ENCODE data around the gene RAP1GAP2.

RAP1GAP2 gene

DNA sequence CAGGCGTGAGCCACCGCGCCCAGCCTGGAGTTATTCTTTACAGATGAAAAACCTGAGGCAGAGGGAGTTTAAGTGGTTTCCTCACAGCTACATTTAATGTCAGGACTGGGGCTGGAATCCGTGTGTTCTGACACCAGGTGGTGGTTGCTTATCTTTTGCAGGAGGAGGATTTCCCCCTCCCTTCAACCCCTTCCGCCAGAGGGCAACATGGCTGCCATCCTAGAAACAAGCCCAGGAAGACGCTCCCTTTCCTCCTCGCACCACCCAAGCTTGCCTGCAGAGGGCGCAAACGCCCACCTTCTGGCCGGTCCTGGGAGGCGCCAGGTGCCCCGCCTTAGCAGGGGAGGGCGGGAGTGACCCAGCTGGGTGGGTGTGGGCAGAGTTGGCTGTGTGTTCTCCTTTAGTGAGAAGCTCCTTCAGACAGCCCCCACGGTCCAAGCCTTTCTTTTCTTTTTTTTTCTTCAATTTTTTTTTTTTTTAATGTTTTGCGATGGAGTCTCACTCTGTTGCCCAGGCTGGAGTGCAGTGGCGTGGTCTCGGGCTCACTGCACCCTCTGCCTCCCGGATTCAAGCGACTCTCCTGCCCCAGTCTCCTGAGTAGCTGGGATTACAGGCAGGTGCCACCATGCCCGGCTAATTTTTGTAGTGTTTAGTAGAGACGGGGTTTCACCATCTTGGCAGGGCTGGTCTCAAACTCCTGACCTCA, 9.9 kb upstream of the RAP1GAP2 start:
- DNase-seq: peak; percentile 62

DNA sequence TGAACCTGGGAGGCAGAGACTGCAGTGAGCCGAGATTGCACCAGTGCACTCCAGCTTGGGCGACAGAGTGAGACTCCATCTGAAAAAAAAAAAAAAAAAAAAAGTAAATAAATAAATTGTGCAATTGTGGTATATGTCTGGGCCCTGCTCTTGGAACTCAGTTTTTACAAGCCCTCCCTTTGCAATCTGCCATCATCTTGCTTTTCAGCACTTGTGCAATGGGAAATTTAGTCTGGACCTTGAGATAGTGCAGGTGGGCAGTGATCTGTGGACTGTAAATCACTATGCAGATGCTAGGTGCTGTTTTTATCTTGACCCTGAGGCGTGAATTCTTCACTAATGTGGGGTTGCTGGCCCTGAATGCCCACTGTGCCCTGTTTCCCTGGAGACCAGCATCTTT, 6.5 kb upstream of the RAP1GAP2 start:
- no peak for DNase-seq

DNA sequence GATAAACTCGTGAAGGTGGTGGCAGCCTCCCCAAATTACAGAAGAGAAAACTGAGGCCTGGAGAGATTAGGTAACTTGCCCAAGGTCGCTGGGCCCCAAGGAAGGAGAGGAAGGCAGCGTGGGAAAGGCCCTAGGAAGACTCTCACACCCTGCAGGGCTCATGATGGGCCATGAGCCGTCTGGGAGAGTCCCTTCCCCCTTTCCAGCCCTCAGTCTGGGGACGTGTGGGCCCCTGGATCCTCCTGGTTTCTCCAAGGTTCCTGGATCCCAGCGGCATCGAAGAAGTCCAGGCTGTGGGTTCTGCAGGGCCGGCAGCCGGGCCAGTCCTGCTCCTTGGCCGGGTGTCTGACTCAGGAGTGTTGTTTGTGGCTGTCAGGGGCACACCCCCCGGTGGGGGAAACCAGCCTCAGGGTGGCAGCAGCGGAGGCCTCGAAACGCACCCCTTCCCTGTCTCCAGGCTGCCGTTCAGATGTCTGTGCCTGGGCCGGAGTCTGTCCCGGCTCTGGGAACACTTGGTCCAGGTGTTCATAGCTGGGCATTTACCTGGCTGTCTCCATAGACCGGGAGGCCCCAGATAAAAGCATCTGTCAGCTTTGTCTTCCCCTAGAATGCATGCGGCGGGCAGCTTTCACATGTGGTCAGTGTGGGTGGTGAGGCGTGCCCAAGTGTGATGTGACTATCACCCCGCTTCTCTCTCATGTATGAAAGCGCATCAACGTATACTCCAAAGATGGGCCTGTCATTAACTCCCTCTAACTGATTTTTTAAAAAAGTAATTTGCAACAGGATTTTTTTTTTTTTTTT, 3.7 kb upstream of the RAP1GAP2 start:
- DNase-seq: no peak

DNA sequence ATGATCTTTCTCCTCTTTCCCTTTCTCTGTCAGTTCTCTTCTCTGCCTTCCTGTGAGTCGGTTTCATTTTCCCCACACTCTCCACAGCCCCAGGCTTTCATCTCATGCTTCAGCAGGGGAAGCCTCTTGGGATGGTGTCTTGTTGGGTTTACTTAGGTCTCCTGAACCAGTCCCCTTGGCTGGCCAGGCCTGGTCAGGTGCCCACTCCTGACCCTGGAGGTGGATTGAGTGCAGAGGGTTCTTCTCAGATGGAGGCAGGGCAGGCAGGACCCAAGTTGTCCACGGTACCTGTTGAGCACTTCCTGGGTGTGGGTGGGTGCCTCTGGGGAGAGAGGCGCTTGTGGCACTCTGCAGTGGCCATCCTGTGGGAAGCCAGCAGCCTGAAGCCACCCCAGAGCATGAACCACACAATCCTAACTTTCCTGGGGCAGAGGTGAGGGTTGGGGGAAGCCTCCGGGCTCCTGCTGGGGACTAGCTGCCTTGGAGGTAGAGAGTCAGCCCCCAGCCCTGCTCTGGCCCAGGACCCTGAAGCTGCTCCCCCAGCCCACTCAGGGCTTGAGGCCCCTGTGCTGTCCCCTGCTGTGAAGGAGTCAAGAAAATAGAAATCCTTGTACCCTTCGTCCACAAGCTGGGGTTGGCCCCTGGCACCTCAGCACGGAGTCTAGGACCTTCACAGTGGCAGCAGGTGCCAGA, 2.0 kb upstream of the RAP1GAP2 start:
- no peak for DNase-seq

DNA sequence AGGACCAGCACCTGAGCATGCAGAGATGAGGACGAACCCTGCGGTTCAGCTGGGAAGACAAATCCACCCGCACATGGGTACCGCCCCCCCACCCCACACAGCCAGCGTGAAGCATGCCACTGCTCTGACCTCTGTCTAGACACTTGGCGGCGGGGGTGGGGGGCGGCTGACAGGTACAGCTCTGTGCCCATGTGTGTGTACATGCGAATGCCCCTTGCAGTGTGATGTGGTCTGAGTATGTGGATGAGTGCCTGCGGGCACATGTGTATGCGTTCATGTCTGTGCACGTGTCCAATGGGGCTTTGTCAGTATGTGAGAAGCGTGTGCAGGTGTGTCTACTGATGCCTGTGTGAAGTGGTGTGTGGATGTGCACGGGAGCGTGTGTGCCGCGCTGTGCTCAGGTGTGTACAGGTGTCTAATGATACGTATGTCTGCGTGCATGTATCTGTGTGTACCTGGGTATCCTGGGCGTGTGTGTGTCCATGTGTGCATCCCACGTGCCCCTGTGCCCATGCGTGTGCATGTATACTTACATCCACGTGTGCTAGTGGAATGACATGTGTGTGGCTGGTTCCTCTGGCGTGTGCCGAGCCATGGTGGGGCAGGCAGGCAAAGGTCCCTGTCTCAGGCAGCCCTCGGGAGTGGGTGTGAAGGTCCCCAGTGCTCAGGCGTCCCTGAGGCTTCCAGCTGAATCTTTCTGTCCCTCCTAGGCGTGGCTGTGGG, 636 bp upstream of the RAP1GAP2 start:
- no peak for DNase-seq

DNA sequence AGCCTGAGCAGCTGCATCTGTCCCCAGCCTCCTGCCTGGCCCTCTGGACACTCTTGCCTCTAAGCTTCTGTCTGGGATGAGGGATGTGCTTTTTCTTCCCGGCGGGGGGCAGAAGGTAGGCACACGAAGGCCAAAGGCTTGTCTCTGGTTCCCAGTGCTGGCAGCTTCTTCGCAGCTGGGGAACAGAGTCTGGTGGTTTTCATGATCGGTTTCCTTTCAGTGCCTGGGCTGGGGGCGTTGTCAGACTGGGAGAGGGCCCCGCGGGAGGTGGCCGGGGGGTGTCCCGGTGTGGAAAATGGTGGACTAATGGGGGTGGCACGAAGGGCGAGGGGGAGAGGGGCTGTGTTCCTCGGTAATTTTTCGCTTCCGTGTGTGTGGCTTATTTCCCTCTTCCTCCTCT, 988 bp downstream of the RAP1GAP2 start:
- DNase-seq: no peak

DNA sequence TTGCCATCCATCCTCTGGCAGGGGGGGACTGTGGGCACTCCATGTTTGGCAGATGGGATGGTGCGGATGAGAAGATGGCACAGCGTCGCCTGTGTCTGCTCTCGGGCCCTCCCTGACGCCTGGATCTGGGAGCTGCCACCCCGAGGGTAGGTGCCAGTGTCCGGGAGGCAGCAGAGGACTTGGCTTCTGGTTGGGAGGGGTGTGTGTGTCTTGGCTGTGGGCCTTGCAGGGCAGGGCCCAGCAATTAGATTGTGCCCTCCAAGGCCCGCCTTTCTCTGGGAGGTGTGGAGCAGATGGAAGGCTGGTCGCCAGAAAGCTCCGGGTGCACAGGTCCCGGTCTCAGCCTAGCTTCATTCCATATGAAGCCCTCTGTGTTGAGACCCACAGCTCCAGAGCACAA, 1.4 kb downstream of the RAP1GAP2 start:
- DNase-seq: peak; percentile 6

DNA sequence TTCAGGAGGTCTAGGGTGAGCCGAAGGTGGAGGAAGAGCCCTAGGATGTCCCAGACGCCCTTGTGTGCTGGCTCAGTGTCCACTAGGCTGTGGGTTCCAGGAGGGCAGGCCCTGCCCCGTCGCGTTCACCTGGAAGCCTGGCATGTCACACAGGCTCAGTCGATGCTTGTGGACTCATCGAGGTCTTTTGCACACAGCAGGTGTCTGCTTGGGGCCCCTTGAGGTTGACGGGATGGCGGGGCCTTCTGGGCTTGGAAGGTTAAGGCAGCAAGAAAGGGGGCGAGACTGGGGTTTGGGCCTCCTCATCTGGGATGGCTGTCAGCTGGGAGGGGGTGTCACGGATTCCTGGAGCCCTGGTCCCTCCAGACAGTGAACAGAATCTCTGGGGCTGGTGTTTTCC, 1.9 kb downstream of the RAP1GAP2 start:
- no peak for DNase-seq

DNA sequence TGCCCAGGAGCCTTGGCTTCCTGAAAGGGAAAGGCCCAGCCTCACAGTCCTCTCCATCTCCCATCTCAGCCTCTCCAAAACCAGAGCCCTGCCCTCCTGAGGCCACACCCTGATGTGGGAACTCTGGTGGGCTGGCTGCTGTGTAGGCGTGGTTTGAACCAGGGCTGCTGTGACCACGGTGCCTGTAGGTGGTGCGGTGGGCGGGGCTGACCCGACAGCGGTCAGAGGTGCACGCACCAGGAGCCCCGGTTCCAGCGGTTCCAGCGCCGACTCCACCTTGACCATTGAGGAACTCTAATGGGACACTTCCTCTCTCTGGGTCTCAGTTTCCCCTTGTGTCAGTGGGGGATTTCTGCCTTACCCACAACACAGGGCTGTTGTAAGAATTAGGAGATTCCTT, 2.4 kb downstream of the RAP1GAP2 start:
- no peak for DNase-seq

DNA sequence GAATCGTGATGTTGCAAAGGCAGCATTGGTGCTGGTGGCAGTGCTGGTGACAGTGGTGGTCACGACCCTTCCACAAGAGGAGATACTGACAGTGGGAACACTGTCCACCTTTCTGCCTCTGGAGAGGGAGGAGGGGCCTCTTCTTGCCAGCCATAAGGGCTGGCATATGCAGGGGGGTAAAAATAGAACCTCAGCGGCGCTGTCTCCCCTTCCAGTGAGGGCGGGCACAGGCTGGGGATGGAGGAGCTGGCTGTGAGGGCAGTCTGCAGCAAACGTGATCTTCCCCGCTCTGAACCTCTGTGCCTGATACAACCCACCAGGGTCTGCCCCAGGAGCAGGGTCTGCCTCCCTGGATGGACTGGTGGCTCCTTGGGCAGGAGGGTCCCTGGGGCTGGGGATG, 3.4 kb downstream of the RAP1GAP2 start:
- DNase-seq: no peak

DNA sequence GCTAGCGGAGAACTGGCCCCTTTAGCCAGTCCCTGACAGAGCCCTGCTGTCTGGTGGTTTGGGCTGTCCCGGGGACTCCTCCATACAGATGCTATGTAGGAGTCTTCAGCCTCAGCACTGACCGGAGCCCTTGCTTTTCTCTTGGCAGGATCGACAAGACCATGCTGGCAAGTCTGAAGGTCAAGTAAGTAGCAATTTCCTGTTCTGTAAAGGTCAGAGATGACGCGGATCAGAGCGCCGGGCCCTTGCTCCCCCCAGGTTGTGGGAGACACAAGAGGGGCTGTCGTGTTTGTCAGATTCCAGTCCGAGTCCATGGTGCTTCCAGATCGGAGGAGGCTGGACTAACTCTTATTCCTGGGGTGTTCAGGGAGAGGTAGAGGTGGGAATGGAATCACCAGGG, 4.1 kb downstream of the RAP1GAP2 start:
- DNase-seq: no peak

DNA sequence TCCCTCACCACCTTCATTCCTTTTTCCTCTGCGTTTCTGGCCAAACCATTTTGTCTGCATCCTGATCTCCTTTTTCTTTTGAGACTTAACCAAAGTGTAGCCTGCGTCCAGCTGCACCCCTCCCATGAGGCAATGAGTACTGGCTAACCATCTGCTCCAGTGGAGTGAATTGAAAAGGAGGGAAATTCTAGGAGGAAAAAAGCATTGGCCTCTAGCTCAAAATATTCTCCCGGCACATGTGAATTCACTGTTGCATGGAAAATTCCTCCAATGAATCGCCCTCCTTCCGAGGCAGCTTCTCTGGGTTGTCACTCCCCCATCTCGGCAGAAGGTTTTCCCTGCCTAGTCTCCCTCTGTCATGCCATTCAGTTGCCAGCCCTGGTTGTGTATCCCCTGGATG, 5.6 kb downstream of the RAP1GAP2 start:
- no peak for DNase-seq

DNA sequence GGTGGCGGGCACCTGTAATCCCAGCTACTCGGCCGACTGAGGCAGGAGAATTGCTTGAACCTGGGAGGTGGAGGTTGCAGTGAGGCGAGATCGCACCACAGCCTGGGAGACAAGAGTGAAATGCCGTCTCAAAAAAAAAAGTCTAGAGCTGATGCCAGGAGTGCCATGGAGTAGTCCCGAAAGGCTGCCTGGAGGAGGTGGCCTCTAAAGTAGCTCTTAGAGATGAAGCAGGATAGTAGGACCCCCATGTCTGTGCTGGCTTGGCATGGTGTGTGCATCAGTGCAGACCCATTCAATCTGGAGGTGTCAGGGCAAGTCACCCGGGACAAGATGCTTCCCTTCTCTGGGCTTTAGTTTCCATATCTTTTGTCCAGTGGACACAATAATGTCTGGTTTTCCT, 6.3 kb downstream of the RAP1GAP2 start:
- DNase-seq: no peak

DNA sequence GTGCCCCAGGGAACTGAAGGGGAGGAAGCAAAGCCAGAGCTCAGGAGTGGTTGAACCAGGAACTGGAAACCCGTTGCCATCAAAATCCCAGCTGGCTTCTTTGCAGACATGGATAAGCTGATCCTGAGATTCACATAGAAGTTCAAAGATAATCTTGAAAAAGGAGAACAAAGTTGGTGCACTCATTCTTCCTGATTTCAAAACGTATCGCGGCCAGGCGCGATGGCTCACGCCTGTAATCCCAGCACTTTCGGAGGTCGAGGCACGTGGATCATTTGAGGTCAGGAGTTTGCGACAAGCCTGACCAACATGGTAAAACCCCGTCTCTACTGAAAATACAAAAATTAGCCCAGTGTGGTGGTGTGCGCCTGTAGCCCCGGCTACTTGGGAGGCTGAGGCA, 7.1 kb downstream of the RAP1GAP2 start:
- DNase-seq: no peak

DNA sequence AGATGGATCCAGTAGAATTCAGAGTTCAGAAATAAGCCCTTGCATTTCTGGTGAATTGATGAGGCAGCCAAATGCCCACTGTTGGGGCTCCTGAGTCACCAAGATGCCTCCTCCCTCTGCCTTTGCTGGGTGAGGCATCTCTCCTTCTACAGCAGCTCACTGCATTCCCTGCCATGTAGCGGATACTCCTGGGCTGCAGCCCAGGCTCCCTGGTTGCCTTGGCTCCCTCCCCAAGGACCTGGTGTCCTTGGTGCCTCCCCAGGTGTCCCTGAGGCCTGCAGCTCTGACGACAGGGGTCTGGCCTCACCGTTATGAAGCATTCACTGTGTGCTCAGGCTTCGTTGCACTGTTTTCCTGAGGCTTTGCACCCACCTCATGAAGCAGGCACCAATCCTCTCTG, 7.7 kb downstream of the RAP1GAP2 start:
- no peak for DNase-seq

DNA sequence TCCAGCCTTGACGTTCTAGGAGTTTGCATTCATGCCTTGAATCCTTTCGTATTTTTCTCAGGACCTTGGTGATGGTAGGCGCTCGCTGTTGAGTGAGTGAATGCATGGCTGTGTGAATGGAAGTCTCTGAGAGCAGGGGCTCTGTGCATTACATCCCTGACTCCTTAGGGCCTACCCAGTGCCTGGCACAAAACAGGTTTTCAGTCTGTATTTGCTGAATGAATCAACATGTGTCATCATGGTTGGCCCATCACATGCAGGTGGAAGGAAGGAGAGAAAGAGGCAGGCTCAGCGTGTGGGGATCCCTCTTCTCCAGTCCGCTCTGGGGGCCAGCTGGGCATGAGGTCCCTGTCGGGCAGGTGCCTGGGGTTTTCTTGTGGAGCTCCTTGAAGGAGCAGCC, 8.7 kb downstream of the RAP1GAP2 start:
- no peak for DNase-seq

DNA sequence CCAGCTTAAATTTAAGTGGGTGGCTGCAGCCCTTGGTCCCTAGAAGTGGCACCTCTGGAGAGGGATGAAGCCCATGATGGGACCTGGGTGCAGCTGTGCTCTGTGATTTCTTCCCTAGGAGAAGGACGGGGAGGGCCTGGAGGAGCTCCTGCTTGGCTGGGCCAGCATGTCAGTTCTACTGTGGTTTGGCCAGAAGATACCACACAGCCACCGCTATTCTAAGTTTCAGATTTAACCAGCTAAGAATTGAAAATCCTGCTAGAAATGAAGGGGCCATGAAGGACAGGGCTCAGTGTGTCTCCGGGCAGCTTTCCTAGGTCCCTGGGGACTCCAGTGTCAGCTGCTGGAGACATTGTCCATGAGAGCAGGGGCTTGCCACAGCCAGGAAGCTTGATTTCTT, 9.7 kb downstream of the RAP1GAP2 start:
- DNase-seq: no peak

DNA sequence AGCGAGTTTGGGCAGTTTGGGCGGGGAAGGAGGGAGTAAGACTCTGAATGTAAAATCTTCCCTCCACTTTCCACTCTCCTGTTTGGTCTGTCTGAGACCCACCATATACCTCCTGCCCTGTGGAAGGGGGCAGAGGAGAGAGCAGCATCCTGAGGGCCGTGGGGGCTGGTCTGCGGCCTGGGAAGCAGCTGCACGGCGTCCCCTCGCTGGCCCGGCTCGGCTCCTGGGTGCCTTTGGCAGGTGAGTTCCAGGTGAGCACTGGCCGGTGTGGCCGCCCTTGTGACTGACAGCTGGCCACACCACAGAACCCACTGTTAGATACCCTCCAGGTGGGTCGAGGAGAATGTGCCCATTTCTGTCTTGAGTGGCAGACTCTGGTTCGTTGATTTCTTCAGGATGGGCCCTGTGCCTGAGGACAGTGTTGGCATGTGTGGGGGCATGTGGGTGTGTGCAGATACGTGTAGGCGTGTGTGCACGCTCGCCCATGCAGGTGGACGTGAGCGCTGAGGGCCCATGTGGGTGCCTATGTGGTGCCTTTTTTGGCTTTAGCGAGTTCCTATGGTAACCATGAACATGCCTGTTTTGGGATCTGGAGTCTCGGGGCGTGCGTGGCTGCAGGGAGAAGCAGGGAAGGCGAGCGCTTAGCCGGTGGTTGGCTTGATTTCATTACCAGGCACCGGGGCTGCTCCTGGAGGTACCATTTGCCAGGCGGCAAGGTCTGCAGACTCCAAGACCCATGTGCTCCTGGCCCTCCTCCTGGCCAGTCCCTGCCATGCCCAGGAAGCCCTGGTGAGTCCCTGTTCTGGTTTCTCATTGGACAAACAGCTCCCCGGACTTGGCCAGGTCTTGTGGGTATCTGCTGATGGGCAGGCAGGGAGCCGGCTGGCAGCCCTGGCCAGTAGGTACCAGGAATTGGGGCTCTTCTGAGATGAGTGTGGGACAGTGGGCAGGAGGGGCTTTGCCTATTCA, 12.4 kb downstream of the RAP1GAP2 start:
- DNase-seq: no peak

DNA sequence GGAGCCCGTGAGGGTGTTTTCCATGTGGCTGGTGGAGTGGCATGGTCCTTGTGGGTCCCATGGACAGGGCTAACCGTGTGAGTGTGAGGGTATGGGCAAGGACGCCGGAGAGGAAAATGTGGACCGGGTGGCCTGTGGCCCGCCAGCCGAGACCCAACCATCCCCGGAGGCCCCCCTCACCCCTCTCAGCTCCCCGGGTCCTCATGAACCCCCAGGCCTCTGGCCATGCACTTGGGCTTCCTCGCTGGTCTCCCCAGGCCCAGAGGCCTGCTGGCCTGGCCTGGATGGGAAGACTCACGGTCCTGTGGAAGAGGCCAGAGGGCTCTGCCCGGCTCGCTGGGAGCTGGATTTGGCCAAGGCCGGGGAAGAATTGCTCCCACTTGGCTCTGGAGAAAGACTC, 13.1 kb downstream of the RAP1GAP2 start:
- DNase-seq: no peak

DNA sequence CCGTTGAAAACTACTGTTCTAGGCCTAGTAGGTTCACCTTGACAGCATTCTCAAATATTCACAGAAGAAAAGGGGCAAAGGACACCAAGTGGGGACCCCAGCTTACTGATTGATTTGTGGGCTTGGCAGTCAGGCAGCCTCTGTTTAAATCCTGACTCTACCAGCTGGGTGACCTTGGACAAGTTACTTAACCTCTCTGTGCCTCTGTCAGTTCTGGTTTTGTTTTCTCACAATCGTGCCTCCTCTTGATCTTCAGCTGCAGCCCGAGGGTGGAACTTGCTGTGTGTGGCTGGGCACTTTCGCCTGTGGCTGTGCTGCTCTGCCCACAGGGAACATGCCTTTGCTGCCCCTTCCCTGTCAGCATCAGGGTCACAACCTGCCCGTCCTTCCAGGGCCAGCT, 17.8 kb downstream of the RAP1GAP2 start:
- DNase-seq: no peak

DNA sequence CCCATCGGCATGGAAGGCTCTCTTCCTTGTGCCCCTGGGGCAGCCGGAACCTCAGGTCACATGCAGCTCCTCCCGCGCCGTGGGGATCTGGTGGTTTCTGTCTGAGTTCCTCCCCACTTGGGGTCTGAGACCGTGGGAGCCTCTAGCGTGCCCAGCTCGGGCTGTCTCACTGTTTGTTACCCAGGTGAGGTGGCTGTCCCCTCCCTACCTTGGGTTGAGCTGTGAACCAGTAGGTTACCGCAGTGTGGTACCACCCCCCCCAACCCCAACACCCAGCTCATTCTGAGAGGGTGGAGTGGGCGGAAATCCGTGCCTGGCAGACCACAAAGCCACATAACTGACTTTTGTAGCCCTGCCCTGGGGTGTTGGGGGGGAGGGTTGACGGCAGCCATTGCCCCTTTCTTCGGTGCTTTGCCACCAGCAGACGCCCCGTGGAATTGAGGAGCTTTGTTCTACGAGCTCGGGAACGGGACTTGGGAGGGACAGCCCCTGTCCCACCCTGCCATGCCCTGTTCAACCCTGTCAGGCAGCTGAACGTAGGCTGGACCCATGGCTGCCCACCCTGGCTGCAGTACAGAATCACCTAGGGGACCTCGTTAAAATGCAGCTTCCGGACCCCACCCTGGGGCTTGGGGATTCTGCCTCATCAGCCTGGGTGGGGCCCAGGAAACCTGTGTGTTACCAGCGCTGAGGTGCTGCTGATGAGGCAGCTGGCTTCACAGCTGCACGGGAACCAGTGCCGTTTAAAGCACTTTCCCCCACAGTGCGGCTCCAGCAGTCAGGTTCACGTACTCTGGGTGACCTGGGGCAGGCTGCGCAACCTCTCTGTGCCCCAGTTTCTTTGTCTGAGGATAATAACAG, 18.5 kb downstream of the RAP1GAP2 start:
- DNase-seq: no peak
